Stomach (tissue), 9 donors: ENCODE measurements around the gene TMEM91. TPM values are rescaled to one million over a fixed set of nuclear protein-coding genes. Genes with fewer than 3 reads are reported as not detected.

Source experiments
- DNase-seq, 2 donors: peaks; one replicate each; pipeline versions ENCODE4 v3.0.0 to v3.0.0-alpha.2; 2013 to 2019
- H3K27ac ChIP-seq, 5 donors: fragments of 200-600 bp in 4 of 5; sonication (generic) in 4 of 5; one replicate each; pipeline ENCODE4 v1.5.1; 2013 to 2019; ENCODE audit warnings: mild to moderate bottlenecking in 1 of 5, moderate library complexity in 1 of 5
- H3K27me3 ChIP-seq, 3 donors: fragments of 200-600 bp; sonication (generic); one replicate each; pipeline ENCODE4 v1.5.1; 2017 to 2019; ENCODE audit warnings: mixed run types in 1 of 3
- H3K36me3 ChIP-seq, 4 donors: fragments of 200-600 bp; sonication (generic); 1 replicate in 3 of 4; 2 replicates in 1 of 4; pipeline ENCODE4 v1.5.1; 2016 to 2019
- H3K4me1 ChIP-seq, 4 donors: fragments of 200-600 bp; sonication (generic); one replicate each; pipeline ENCODE4 v1.5.1; 2016 to 2019
- H3K4me3 ChIP-seq, 4 donors: fragments of 200-600 bp; sonication (generic) in 3 of 4; one replicate each; pipeline ENCODE4 v1.5.1; 2016 to 2019; ENCODE audit warnings: mild to moderate bottlenecking in 1 of 4
- H3K9me3 ChIP-seq, 4 donors: fragments of 200-600 bp; sonication (generic); one replicate each; pipeline ENCODE4 v1.5.1; 2016 to 2019
- CTCF ChIP-seq, 7 experiments: fragments of 450-650 bp in 4 of 7; fragments of 200-600 bp in 3 of 7; sonication (generic) in 3 of 7; IDR thresholded peaks; one replicate each; pipeline ENCODE4 v1.5.1; 2016 to 2019; ENCODE audit warnings: antibody characterized with exemption in 7 of 7, control low read depth in 2 of 7, mild to moderate bottlenecking in 1 of 7
- EP300 ChIP-seq: sonication (generic); formaldehyde crosslinking; IDR thresholded peaks from one replicate; pipeline ENCODE4 v1.6.1; 2017; ENCODE audit warnings: antibody characterized with exemption
- POLR2A ChIP-seq, 4 donors: fragments of 450-650 bp; IDR thresholded peaks; one replicate each; pipeline ENCODE4 v1.6.1; 2016; ENCODE audit warnings: antibody characterized with exemption in 4 of 4, control low read depth in 2 of 4, mild to moderate bottlenecking in 1 of 4, moderate library complexity in 1 of 4
- POLR2AphosphoS5 ChIP-seq, 3 donors: sonication (generic); formaldehyde crosslinking; IDR thresholded peaks; one replicate each; pipeline ENCODE4 v1.6.1; 2016; ENCODE audit warnings: antibody characterized with exemption in 3 of 3
- whole genome bisulfite sequencing, 5 donors: extraction: QIAGEN DNeasy Blood & Tissue Kit in 3 of 5; methylation state at CpG; one replicate each; pipeline versions ENCODE4 v1.1.5 to v1.1.7; 2013 to 2018; 5-methylcytosine and 5-hydroxymethylcytosine counted together
- intact Hi-C: fragments of 100-400 bp; cut with DNase I; formaldehyde crosslinking; loops from one replicate; pipeline ENCODE4 v1.15.1; 2023; ENCODE audit warnings: low total_unique reads
- polyA plus RNA-seq, 3 donors: library from polyadenylated mRNA; stranded (reverse); fragments of 200-250 nt; gene quantifications; one replicate each; pipeline ENCODE4 v1.2.3, GENCODE V29; 2013
- total RNA-seq, 5 donors: library from RNA; depleted of rRNA; stranded (reverse); fragments of >200 nt; gene quantifications; one replicate each; pipeline versions ENCODE4 v1.1.0 to v1.2.3, GENCODE V29; 2014 to 2016
- donor health status: healthy with polysubstance abuse.
- donor health status: Bipolar disorder and iron deficiency.
- donor health status: healthy.

TMEM91 gene
- total and polyA plus RNA-seq, 8 donors = 2.3 to 76.3 (median 18.6) TPM

GRCh38 chr19:41363371-41363752 lies 13.0 kb upstream of the TMEM91 start:
- Histone ChIP-seq H3K9me3 (no peaks in the 10 kb centered on the region), H3K4me3 (peak overlapping the region; percentile 51 to 76 (median 66)), H3K27ac (peak overlapping the region; percentile 92 to 99 (median 95)), H3K4me1 (peaks cover 25 to 50% (median 33%) of the 10 kb centered on the region in 4 donors), H3K36me3 (no peaks in the 10 kb centered on the region), H3K27me3 (no peaks in the 10 kb centered on the region)
- intact Hi-C loops = no loop called here
- 43 to 53% (median 45%) methylated on average over 6 of the region's 6 CpGs for WGBS, 5 donors
- TF ChIP-seq POLR2AphosphoS5 (IDR thresholded peaks at IDR 0.05) = no peak
- no peak for TF ChIP-seq POLR2A (IDR thresholded peaks at IDR 0.05)
- no peak for TF ChIP-seq CTCF (IDR thresholded peaks at IDR 0.05)
- no peak for TF ChIP-seq EP300
- no peak for DNase-seq

GRCh38 chr19:41363753-41364523 lies 12.4 kb upstream of the TMEM91 start, which contains the start of gene B9D2:
Gene B9D2 (minus strand): TSS chr19:41364149. CDS start chr19:41363519, 630 bp downstream.
- no peak for TF ChIP-seq CTCF (IDR thresholded peaks at IDR 0.05)
- no peak for TF ChIP-seq EP300
- peak; percentile 62 to 85 (median 69) for TF ChIP-seq POLR2AphosphoS5 (IDR thresholded peaks at IDR 0.05)
- no peak for TF ChIP-seq POLR2A (IDR thresholded peaks at IDR 0.05)
- 0 to 1% (median 0%) methylated on average over 51 to 56 of the region's 56 CpGs for WGBS, 5 donors
- intact Hi-C loops = no loop called here
- Histone ChIP-seq H3K9me3 (no peaks in the 10 kb centered on the region), H3K4me1 (peaks cover 27 to 55% (median 36%) of the 10 kb centered on the region in 4 donors), H3K4me3 (peak within 1 kb of the TSS; percentile 51 to 76 (median 66)), H3K27me3 (no peaks in the 10 kb centered on the region), H3K27ac (peak within 1 kb of the TSS; percentile 92 to 99 (median 95)), H3K36me3 (no peaks in the 10 kb centered on the region)
- DNase-seq = peak; percentile 98 to 100

GRCh38 chr19:41364524-41365391 lies 11.6 kb upstream of the TMEM91 start:
- WGBS, 5 donors = 74 to 78% (median 76%) methylated on average over 14 of the region's 14 CpGs
- Histone ChIP-seq H3K9me3 (no peaks in the 10 kb centered on the region), H3K4me3 (peak overlapping the region; percentile 51 to 76 (median 66)), H3K27ac (peak overlapping the region; percentile 92 to 99 (median 95)), H3K4me1 (peaks cover 27 to 55% (median 37%) of the 10 kb centered on the region in 4 donors), H3K36me3 (no peaks in the 10 kb centered on the region), H3K27me3 (no peaks in the 10 kb centered on the region)
- TF ChIP-seq EP300 (no peak), POLR2AphosphoS5 (IDR thresholded peaks at IDR 0.05) (no peak), CTCF (IDR thresholded peaks at IDR 0.05) (no peak), POLR2A (IDR thresholded peaks at IDR 0.05) (no peak)
- DNase-seq = no peak
- intact Hi-C loops = no loop called here

- DNase-seq = no peak
- Histone ChIP-seq H3K27ac (no peak overlapping the region), H3K4me1 (peaks cover 27 to 55% (median 37%) of the 10 kb centered on the region in 4 donors), H3K4me3 (no peak overlapping the region), H3K36me3 (no peaks in the 10 kb centered on the region), H3K27me3 (no peaks in the 10 kb centered on the region), H3K9me3 (no peaks in the 10 kb centered on the region)
- intact Hi-C loops = no loop called here
- 94 to 100% (median 96%) methylated on average over 1 of the region's 1 CpG for WGBS, 5 donors
- TF ChIP-seq POLR2AphosphoS5 (IDR thresholded peaks at IDR 0.05) (no peak), EP300 (no peak), POLR2A (IDR thresholded peaks at IDR 0.05) (no peak), CTCF (IDR thresholded peaks at IDR 0.05) (no peak)
These were observed 10.2 kb upstream of the TMEM91 start for GRCh38 chr19:41366089-41366488.
